Testis (tissue), 2 donors: ENCODE measurements around the gene FOXD2.

Experiments
- CTCF ChIP-seq, 3 experiments: fragments of 450-650 bp in 2 of 3; fragments of 200-600 bp in 1 of 3; sonication (generic) in 1 of 3; IDR thresholded peaks; one replicate each; pipeline ENCODE4 v1.5.1; 2016 to 2019; ENCODE audit warnings: antibody characterized with exemption in 3 of 3, mild to moderate bottlenecking in 2 of 3, moderate library complexity in 1 of 3
- POLR2A ChIP-seq: fragments of 450-650 bp; IDR thresholded peaks from one replicate; pipeline ENCODE4 v1.6.1; 2017; ENCODE audit warnings: antibody characterized with exemption, mild to moderate bottlenecking, moderate library complexity

GRCh38 chr1:47412437-47412836, 25.4 kb upstream of the FOXD2 start:
- TF ChIP-seq CTCF (IDR thresholded peaks at IDR 0.05), result no peak
- TF ChIP-seq POLR2A, result no peak
